ENCODE data around the gene EPN2.
A peak's percentile ranks its signal among the peaks of the same experiment; 100 is the strongest.

The EPN2 gene

DNA sequence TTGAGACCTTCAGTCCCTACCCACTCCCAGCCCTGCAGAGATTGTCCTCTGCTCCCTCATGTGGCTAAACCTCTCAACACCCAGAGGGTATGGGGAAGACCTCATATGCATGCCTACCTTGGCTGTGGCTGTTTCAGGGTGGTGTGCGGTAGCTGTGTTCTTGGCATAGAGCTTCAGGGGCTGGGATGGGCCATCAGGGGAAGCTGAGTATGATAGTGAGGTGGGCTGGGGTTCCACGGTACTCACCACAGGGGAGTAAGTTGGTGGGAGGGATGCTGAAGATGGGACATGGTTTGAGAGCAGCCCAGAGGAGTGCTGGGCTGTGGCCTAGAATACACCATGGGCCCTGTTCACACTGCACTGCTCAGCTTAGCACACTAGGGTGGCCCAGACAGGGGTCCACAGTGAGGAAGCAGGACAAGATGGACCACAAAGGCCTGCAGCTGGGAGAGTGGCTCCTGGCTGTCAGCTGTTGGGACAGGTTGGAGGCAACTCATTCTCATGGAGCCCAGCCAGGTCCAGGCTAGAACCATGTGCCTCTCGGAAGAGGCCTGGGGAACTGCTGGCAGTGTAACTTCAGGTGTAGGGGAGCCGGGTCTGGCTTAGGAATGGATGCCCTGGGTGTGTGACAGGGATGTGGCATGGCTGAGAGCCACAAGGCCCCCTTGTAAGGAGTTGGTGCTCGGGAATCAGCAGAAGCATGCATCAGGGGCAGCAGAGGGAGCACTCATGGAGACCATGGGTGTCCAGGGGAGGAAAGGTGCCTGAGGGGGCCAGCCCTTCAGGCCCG, 146.7 kb downstream of the EPN2 start:
- peak; percentile 42 for DNase-seq

DNA sequence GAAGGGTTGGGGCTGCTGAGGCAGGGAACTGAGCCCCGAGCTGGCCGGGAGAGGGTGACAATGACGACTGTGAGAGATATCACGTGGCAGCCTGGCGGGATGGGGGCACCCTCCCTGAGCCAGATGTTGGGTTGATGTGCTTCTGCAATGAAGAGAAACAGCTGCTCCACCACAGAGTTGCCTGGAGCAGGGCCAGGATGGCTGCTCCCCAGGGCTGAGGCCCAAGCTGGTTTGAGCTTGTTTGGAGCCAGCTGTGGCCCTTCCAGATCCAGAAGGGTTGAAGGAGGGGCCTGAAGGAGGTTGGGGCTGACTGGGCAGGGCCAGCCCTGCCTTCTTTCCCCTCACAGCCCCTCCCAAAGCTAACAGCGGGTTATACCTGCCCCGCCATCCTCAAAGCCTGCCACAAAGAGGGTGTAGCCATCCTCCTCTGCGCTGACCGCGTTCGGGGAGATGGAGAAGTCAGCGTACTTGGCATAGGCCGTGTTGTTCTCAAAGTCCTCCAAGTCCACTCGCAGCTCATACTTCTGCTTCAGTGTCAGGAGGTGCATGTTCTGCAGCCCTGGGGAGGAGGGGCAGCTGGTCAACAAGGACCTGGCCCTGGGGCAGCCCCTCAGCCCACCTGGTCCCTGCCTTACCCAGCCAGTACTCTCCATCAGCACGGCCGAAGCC, 147.7 kb downstream of the EPN2 start:
- peak; percentile 94 for DNase-seq

DNA sequence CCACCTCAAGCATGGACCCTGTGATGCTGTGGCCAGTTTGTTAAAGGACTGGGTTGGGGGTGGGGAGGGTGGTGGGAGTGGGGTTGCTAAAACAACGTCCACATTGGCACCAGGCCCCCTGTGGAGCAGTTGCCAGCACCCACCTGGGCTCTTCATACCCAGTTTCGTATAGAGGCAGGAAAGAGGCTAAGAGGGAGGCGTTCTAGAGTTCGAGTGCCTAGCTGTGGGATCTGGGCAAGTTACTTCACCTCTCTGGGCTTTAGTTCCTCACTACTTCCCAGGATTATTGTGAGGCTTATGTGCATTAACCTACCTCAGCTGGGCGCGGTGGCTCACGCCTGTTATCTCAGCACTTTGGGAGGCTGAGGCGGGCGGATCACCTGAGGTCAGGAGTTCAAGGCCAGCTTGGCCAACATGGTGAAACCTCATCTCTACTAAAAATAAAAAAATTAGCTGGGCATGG, 148.4 kb downstream of the EPN2 start:
- no peak for DNase-seq
